ENCODE measurements around the gene CDK17. TPM values are rescaled to one million over a fixed set of nuclear protein-coding genes. Genes with fewer than 3 reads are reported as not detected.
A peak's percentile ranks its signal among the peaks of the same experiment; 100 is the strongest.

The CDK17 gene
- total RNA-seq, 1 donor from 2014 or later, result 46.2 TPM

DNA sequence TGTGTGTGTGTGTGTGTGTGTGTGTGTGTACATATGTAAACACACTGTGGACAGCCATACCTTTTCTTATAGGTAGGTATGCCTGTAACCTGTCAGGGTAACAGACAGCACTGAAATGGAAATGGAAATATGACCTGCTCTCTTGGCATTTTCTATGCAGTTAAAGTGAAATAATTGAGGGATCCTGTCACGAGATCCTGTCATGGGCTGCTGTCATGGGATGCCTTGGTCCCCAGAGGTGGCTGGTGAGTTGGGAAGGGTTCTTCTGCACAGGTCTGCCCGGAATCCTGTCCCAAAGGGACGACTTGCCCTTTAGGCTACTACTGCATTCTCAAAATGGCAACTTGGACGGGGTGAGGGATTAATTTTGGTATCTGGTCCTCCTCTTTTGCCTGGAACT lies 158.8 kb downstream of the CDK17 start:
- no peak for DNase-seq (ENCODE audit: low spot score)

DNA sequence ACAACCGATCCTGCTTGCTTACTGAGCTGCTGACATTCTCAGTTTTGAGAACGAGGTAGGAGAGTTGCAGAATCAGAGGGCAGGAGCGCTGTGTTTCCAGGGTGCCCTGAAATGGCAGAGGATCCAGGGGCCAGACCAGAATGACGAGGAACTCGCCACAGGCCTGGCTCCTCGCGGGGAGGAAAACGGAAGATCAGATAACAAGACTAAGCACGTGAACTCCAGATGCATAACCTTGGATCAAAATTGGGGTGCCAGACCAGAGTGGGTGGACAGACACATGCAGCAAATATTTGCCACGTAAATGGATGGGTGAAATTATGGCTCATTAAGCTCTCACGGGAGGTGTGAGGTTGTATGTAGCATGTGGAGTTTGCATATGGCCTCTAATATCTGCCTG lies 159.6 kb downstream of the CDK17 start:
- DNase-seq (ENCODE audit: low spot score), result no peak

DNA sequence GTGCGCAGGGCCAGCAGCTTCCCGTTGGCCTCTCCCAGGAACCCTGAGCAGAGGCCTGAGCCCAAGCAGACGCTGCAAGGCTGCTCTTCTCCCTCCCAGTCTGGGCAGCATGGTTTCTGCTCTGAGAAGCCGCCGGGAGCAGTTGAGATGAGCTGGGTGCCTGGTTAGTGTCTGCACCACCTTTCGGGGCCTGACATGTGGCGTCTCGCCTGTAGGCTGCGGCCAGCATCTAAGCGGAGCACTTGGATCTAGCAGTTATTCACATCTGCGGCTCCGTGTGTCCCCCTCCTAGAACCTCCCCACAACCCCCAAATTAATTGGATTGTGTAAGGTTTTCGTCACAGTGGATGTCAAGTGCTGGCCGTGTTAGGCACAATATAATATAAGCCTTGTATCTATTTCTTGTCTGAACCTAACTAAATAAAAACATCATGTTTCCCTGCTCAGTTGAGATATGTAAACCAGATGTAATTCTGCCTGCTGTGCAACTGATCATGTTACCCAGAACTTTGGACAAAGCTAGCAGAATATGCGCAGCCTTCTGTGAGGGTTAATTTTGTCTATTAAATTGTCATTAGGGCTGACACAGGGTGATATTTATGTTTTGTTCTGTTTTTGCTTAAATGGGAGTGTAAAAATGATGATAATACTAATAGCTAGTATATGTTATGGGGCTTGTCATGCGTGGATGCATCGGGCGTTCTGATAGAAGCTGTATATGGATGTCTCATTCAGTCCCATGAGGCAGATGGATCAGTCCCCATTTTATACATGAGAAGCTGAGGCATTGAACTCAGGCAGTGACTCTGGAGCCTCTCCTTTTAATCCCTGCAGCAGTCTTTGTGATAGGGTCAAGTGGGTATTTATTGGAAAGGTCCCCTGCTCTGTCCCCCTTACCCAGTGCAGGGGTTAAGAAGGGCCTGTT lies 160.3 kb downstream of the CDK17 start:
- DNase-seq (ENCODE audit: low spot score), result peak; percentile 83

DNA sequence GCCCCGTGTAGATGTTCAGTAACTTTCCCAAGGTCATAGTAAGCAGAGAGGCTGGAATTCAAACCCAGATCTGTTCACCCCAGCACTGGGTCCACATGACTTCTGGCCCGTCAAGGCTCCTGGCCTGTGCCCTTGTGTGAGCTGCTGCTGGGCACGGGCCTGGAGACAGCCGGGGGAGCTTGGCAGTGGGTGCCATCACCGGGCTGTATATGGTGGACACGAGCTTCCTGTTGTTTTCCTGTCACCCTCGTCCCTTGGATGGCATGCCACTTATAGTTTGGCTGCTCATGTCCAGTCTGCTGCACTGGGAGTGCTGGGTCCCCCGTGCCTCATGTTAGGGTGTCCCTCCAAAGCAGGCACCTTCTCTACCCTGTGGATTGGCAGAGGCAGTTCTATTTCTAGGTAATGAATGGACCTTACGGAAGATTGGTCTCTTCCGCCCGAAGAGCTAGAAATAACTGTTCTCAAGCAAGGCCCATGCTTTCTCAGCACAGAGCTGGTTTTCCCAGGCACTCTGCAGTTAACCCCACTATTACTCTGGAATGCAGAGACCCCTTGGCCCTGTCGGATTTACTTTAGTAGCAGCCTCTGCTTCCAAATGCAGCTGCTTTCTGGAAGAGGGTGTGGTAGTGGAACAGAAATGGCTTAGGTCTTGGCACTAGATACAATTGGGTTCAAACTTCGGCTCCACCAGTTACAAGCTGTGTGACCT lies 161.7 kb downstream of the CDK17 start:
- DNase-seq (ENCODE audit: low spot score), result peak; percentile 74

DNA sequence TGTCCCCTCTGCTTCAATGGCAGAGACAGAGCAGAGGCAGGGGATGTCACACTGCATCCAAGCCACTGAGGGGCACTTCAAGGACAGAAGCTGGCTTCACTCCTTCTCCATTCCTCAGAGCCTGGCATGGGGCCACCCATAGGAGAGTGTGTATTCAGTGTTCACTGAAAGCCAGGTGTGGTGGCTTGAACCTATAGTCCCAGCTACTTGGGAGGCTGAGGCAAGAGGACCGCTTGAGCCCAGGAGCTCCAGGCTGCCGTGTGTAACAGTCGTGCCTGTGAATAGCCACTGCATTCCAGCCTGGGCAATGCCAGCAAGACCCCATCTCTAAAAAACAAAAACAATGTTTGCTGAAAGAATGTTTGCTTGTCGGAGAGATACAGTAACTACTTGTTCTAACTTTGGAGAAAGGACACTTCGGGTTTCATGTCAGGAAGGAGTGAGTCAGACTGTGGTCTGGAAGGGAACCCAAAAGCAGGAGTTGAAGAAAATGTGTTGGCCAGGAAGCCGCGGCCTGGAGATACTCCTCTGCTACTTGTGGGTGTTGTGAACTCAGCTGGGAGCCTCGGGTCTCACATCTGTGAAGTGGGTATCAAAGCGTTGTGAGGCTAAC lies 162.7 kb downstream of the CDK17 start:
- peak; percentile 86 for DNase-seq (ENCODE audit: low spot score)

DNA sequence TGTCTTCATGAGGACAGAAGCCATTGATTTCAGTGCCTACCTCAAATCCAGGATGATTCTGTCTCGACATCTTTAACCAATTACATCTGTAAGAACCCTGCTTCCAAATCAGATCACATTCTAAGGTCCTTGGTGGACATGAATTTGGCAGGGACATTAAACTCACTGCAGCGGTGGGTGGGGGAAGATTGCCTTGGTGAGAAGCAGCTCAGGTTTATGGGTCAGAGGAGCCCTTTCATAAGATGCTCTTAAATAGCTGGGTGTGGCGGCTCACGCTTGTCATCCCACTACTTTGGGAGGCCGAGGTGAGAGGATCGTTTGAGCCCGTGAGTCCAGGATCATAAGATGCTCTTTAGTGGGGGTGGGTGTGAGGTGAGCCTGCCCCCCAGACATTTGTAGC lies 163.2 kb downstream of the CDK17 start:
- DNase-seq (ENCODE audit: low spot score), result peak; percentile 64

DNA sequence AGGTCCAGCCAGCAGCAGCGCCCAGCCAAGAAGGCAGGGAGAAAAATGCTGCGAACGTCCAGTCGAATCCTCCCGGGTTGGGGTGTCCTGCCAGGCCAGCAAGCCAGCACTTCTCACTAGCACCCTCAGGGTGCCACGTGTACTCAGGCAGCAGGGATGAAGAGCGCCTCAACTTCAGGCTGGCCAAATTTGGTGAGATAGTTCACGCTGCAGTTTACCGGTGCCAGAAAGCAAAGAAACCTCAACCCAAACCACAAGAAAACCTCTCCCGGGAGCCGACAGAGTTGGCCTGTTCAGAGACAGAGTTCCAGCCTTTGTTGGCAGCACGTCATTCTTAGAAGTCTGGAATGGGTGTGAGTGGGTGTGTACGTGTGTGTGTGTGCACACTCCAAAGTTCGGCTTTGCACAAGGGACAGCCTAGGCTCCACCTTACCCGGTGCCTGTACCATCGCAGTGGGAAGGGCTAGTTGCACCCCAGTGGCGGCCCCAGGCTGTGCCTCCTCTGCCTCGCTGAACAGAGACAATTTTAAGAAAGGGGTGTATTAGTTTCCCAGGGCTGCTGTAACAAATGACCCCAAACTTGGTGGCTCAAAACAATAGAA lies 163.9 kb downstream of the CDK17 start:
- DNase-seq (ENCODE audit: low spot score), result peak; percentile 87

DNA sequence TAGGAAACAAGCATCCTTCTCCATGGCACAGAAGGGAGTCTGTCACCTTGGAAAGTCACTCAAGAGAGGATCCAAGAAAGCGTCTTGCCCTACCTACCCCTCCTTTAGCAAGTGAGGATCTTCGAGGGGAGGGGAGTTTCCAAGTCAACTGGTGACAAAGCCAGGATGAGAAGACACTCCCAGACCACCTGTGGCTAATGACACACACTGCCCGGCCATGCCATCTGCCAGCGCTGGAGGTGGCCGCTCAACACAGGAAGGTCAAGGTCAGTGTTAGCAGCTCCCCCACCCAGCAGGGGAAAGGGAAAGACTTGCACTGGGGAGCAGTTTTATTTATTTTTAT lies 164.8 kb downstream of the CDK17 start:
- DNase-seq (ENCODE audit: low spot score), result peak; percentile 75

DNA sequence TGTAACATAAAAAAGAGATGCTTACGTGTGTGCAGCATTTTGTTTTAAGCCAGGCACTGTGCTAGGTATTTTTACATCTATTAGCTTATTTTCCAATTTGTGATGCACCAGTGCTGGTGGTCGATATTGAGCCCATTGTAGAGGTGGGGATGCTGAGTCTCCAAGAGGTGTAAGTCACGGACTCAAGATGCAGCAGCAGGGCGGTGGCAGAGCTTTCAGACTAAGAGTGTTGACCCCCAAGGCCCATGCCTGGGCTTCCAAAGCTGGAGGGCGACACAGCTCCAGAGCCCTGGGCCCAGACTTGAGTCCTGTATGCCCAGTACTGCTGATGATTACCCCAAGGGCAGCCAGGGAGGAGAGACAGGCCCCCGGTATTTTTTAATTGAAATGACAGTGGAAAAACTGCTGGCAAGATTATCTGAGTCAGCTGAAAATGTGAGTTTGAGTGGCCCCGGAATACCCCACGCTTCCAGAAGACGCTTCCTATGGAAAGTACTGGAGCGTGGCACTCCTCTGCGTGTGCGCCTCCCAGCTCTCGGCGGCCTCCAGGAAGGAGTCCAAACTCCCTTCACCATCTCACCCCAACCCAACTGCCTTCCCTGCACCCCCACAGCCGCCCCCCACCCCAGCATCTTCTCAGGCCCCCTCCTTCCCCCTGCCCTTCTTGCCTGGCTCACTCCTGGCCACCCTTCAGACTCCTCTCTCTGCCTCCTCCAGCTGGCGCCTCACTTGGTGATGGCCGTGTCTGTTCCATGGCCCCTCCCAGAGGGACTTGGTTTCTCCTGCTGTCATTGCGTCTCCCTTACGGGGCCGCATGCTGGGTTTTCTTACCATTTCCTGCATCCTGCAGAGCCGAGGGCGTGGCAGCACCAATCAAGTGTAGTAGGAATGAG lies 165.4 kb downstream of the CDK17 start:
- peak; percentile 78 for DNase-seq (ENCODE audit: low spot score)

DNA sequence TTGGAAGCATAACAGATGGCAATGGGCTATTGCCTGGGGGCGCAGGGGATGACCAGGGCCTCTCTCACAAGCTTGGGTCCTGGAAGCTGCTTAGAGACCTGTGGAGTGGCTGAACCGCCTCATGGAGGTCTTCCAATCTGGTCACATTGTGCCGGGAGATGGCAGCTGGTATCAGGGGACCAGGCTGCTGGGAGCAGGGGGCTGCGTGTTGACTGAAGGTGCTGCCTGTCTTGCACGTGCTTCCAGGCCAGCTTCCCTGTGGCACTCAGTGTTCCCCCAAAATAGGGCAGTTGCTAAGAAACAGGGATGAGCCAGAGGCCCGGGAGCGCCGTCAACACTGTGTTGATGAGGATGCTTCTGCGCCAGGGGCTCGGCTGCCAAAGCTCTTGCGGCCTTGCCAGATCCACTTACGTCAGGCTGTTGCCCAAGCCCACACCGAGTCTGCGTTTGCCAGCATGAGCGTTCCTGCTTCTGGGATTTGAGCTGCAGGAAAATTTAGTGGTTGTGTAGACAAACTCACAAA lies 166.2 kb downstream of the CDK17 start:
- DNase-seq (ENCODE audit: low spot score), result peak; percentile 95

DNA sequence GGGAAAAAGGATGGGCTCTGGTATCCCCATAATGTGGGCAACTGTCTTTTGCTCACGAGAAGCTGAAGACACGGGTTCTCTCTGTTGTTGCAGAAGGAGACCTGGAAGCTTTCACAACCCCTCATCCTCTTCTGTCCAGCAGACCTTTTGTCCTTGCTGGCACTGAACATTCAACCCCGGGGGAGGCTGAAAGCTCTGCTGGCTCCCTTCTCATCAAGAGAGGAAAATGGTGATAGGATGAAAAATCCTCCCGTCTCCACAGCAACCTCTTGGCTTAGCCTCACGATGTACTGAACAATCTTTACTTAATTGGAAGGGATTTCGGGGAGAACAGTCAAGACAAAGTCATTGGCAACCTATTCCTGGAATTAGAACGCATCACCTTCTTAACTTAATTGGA lies 167.1 kb downstream of the CDK17 start:
- DNase-seq (ENCODE audit: low spot score), result peak; percentile 72

DNA sequence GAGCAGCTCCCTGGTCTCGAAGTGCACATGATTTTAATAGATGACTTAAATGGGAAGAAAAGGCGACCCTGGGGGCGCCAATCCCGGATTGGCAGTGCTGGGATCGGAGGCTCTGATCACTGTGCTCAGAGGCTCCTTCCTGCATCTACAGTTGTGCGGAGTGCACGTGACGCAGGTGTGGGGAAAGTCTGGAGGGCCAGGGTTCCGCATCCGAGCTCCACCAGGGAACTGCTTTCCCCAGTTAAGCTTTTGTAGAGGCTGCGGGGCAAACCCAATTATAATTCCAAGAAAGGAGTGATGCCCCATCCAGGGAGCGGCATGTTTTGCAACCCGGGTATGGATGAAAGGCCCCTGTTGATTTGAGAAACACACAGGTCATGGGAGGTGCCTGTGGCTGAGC lies 169.6 kb downstream of the CDK17 start:
- peak; percentile 68 for DNase-seq (ENCODE audit: low spot score)

DNA sequence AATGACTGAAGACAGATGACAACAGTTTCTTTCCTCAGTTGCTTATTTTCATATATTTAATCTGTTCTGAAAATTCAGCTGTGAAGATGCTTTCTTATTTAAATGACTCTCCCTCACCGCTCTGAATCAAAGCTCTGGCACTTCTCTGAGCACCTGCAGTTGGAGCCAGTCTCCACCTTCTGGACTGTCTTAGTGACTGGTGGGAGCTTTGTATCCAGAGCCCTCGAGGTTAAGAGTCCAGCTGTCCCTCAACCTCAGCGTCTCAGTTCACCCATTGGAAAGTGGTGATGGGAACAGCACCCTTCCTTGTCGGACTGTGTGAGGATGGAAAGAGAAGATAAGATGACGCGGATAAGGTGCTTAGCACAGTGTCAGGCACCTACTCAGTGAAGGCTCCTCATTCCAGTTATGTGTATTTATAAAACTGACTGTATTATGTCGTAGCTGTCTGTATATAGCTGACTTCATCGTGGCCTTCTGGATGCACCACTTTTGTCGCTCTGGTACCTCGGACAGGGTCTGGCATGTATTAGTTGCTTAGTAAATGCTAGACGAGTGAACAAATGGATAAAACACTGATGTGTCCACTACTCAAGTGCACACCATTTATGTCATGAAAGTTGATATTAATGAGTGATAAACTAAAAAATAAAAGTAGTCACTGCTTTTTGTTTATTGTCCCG lies 171.5 kb downstream of the CDK17 start:
- DNase-seq (ENCODE audit: low spot score), result no peak

Other genes with a start within 250 kb of the CDK17 start
- 47.6 TPM for gene ELK3, start 206.1 kb downstream of the CDK17 start, total RNA-seq
- gene CFAP54, start 89.1 kb upstream of the CDK17 start, total RNA-seq, result 0.71 TPM

Data from mesenteric fat pad (tissue), 1 donor.